ENCODE results near the gene COQ10A. TPM values are rescaled to one million over a fixed set of nuclear protein-coding genes. Genes with fewer than 3 reads are reported as not detected.
A peak's percentile ranks its signal among the peaks of the same experiment; 100 is the strongest.

Gene COQ10A
- total RNA-seq, 1 experiment from 2014 or later = 6.9 TPM

DNA sequence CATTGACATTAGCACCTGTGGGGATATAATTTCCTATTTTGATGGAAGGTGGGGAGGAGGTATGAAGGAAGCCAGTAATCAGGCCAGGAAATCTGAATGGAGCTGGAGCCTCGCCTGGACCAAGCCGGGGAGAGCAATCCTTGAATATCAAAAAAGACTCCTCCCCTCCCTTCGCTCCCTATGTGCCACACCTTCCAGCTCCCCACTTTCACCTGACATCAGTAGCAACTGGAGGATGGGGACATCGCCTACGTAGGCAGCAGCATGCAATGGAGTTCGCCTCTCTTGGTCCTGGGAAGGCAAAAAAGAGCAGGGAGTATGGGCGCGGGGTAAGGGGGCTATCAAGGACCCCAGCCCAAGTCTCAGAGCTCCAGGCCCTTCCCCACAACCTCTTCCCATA lies 9.7 kb upstream of the COQ10A start:
- peak overlapping the region; percentile 96 for H3K4me3 ChIP-seq
- peak overlapping the region; percentile 96 for H3K4me2 ChIP-seq
- peaks cover 31% of the 10 kb centered on the region for H3K36me3 ChIP-seq (ENCODE audit: low read depth)
- CTCF ChIA-PET = no interaction called here
- H3K9me2 ChIP-seq (ENCODE audit: insufficient read depth) = no peaks in the 10 kb centered on the region; the same call in 1 of the 2 replicates
- H3K27me3 ChIP-seq (ENCODE audit: insufficient read depth, low read depth) = no peaks in the 10 kb centered on the region
- H3K27ac ChIP-seq = no peak overlapping the region
- DNase-seq = no peak
- peak overlapping the region; percentile 87; the same call in 1 of the 2 replicates for H2AFZ ChIP-seq
- peaks cover 19% of the 10 kb centered on the region for H4K20me1 ChIP-seq (ENCODE audit: insufficient read depth)
- TF ChIP-seq, protein P1, sequence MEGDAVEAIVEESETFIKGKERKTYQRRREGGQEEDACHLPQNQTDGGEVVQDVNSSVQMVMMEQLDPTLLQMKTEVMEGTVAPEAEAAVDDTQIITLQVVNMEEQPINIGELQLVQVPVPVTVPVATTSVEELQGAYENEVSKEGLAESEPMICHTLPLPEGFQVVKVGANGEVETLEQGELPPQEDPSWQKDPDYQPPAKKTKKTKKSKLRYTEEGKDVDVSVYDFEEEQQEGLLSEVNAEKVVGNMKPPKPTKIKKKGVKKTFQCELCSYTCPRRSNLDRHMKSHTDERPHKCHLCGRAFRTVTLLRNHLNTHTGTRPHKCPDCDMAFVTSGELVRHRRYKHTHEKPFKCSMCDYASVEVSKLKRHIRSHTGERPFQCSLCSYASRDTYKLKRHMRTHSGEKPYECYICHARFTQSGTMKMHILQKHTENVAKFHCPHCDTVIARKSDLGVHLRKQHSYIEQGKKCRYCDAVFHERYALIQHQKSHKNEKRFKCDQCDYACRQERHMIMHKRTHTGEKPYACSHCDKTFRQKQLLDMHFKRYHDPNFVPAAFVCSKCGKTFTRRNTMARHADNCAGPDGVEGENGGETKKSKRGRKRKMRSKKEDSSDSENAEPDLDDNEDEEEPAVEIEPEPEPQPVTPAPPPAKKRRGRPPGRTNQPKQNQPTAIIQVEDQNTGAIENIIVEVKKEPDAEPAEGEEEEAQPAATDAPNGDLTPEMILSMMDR (conservative IDR thresholded peaks at IDR 0.05) = no peak
- no peak for TF ChIP-seq EZH2 (IDR thresholded peaks at IDR 0.05; ENCODE audit: low read depth)
- H3K79me2 ChIP-seq (ENCODE audit: low read depth) = peaks cover 26% of the 10 kb centered on the region
- peaks cover 28% of the 10 kb centered on the region for H3K4me1 ChIP-seq (replicated peaks; ENCODE audit: insufficient read depth)
- intact Hi-C loops (cut with micrococcal nuclease; ENCODE audit: unreplicated experiment) = no loop called here
- H3F3A ChIP-seq (ENCODE audit: insufficient read depth, low read depth) = peaks cover 17% of the 10 kb centered on the region; the same call in 1 of the 2 replicates
- no peaks in the 10 kb centered on the region for H3K9me3 ChIP-seq (ENCODE audit: insufficient read depth, low read depth)
- no TSS peak for BruUV-seq (replicated peaks)
- POLR2A ChIA-PET (ENCODE audit: unreplicated experiment) = interaction anchor here (0.6 kb wide), 1 partner anchor 144 kb away, joined by 3 read pairs; no protein-coding TSS in a partner anchor

DNA sequence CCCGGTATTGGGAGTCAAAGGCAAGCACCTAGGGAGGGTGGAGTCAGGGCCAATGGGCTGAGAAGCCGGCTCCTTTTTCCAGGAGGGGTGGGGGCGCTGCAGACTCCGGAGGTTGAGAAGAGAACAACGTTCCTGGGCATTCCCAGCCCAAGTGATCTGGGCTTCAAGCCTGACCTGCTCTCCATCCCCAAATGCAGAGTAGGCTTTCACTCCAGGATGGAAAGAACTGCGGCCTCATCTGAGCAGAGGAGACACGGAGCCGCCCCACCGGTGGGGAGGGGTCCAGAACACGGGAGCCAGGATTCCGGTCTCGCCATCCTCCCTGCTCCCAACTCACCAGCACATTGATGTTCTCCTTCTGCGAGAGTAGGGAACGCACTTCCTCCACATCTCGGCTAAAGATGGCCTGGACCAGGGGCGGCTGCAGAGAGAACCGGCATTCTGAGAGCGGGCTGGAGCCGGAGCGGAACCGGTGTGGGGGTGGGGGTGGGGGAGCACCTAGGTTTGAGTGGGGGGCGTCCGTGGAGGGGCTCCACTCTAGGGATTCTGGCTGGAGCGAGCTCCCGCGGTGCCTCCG lies 9.2 kb upstream of the COQ10A start:
- POLR2A ChIA-PET (ENCODE audit: unreplicated experiment) = no interaction called here
- intact Hi-C loops (cut with micrococcal nuclease; ENCODE audit: unreplicated experiment) = loop anchor here (1.0 kb wide), 1 partner anchor 9 kb away; the partner anchor contains the start of gene COQ10A

DNA sequence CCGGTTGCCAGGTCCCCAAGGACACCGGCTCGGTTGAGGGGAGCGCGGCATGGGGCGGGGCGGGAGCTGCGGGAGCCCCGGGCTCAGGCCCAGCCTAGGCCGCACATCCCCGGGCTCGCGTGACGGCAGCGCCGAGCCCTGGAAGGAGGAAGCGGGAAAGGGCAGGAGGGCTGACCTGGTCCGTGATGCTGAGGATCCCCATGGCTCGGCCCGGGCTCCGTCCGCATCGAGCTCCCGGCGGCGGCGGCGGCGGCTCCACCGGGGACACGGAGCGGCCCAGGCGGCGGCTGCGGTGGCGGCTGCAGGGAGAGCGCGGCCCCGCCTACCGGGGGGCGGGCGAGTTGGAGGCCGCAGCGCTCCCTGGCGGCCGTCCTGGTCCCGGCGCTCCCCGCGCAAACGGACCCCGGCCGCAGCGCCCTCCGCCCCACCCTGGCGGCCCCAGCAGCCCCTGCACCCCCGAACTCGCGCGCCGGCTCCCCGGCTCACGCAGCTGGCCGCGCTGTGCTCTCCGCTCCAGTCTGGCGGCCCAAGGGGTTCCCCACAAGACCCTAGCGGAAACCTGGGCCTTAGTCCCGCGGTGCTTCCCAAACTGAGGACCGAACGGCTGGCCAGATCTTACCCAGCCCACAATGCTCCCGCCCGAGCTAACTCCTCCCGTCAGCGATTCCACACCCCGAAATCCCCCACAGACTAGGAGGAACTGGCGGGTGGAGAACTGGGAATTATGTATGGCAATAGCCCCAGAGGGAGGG lies 8.5 kb upstream of the COQ10A start, which contains the start of gene ANKRD52:
Gene ANKRD52, minus strand, starts transcription at position 317 of the 752 bp plus-strand sequence. Its CDS starts 115 bp downstream, at position 202.
- Histone ChIP-seq H3K36me3 (ENCODE audit: low read depth) (peaks cover 27% of the 10 kb centered on the region), H4K20me1 (ENCODE audit: insufficient read depth) (peaks cover 19% of the 10 kb centered on the region), H3K4me2 (peak within 1 kb of the TSS; percentile 96), H2AFZ (peak within 1 kb of the TSS; percentile 87), H3K4me3 (peak within 1 kb of the TSS; percentile 96), H3F3A (ENCODE audit: insufficient read depth, low read depth) (peaks cover 20% of the 10 kb centered on the region; the same call in 1 of the 2 replicates), H3K27ac (no peak within 1 kb of the TSS), H3K4me1 (replicated peaks; ENCODE audit: insufficient read depth) (peaks cover 31% of the 10 kb centered on the region), H3K27me3 (ENCODE audit: insufficient read depth, low read depth) (no peaks in the 10 kb centered on the region), H3K9me3 (ENCODE audit: insufficient read depth, low read depth) (no peaks in the 10 kb centered on the region), H3K79me2 (ENCODE audit: low read depth) (peaks cover 26% of the 10 kb centered on the region), H3K9me2 (ENCODE audit: insufficient read depth) (no peaks in the 10 kb centered on the region; the same call in 1 of the 2 replicates)
- intact Hi-C loops (cut with micrococcal nuclease; ENCODE audit: unreplicated experiment) = loop anchor here (1.0 kb wide), 1 partner anchor 8 kb away; the partner anchor contains the start of gene COQ10A
- CTCF ChIA-PET = interaction anchor here (0.6 to 1.0 kb wide), 4 partner anchors 67 to 198 kb away, joined by 3 to 6 read pairs (median 4); partner anchors contain the start of gene STAT2
- no TSS peak for BruUV-seq (replicated peaks)
- peak; percentile 40 to 77 for DNase-seq
- no peak for TF ChIP-seq EZH2 (IDR thresholded peaks at IDR 0.05; ENCODE audit: low read depth)
- TF ChIP-seq, protein P1 (conservative IDR thresholded peaks at IDR 0.05) = peak; percentile 61
- POLR2A ChIA-PET (ENCODE audit: unreplicated experiment) = no interaction called here

More for the DNA sequence above, 9.2 kb upstream of the COQ10A start:
- Histone ChIP-seq H3K9me3 (ENCODE audit: insufficient read depth, low read depth) (no peaks in the 10 kb centered on the region), H3K4me3 (peak overlapping the region; percentile 96), H3K27me3 (ENCODE audit: insufficient read depth, low read depth) (no peaks in the 10 kb centered on the region), H2AFZ (peak overlapping the region; percentile 87), H3F3A (ENCODE audit: insufficient read depth, low read depth) (peaks cover 20% of the 10 kb centered on the region; the same call in 1 of the 2 replicates), H3K4me1 (replicated peaks; ENCODE audit: insufficient read depth) (peaks cover 31% of the 10 kb centered on the region), H3K79me2 (ENCODE audit: low read depth) (peaks cover 26% of the 10 kb centered on the region), H3K4me2 (peak overlapping the region; percentile 96), H3K36me3 (ENCODE audit: low read depth) (peaks cover 31% of the 10 kb centered on the region), H3K27ac (no peak overlapping the region), H4K20me1 (ENCODE audit: insufficient read depth) (peaks cover 19% of the 10 kb centered on the region), H3K9me2 (ENCODE audit: insufficient read depth) (no peaks in the 10 kb centered on the region; the same call in 1 of the 2 replicates)
- BruUV-seq (replicated peaks) = TSS peak; percentile 27
- CTCF ChIA-PET = interaction anchor here (0.6 to 1.0 kb wide), 3 partner anchors 66 to 199 kb away, joined by 3 to 6 read pairs (median 3); partner anchors contain the start of gene STAT2
- peak in 1 of 2 experiments; percentile 40 for DNase-seq
- TF ChIP-seq, protein P1 (conservative IDR thresholded peaks at IDR 0.05) = no peak
- no peak for TF ChIP-seq EZH2 (IDR thresholded peaks at IDR 0.05; ENCODE audit: low read depth)

Measured in PC-9 (cell line).